ENCODE data around the gene NEK7. TPM values are rescaled to one million over a fixed set of nuclear protein-coding genes. Genes with fewer than 3 reads are reported as not detected.

NEK7 gene
- total RNA-seq, 4 donors from 2014 or later: 95.7 to 145 (median 132) TPM

- no peak for TF ChIP-seq POLR2A (IDR thresholded peaks at IDR 0.05)
- no peak for TF ChIP-seq CTCF (IDR thresholded peaks at IDR 0.05)
- Histone ChIP-seq H3K9me3 (no peaks in the 10 kb centered on the region), H3K27ac (no peak overlapping the region), H3K4me1 (no peaks in the 10 kb centered on the region), H3K27me3 (no peaks in the 10 kb centered on the region), H3K36me3 (no peaks in the 10 kb centered on the region), H3K4me3 (no peak overlapping the region)
- intact Hi-C loops (cut with DNase I; ENCODE audit: low total_unique reads): no loop called here
- DNase-seq: no peak
Measured at GRCh38 chr1:198270273-198270828, 113.6 kb downstream of the NEK7 start.

- Histone ChIP-seq H3K4me3 (no peak overlapping the region), H3K36me3 (no peaks in the 10 kb centered on the region), H3K27me3 (no peaks in the 10 kb centered on the region), H3K9me3 (no peaks in the 10 kb centered on the region), H3K27ac (no peak overlapping the region), H3K4me1 (no peaks in the 10 kb centered on the region)
- intact Hi-C loops (cut with DNase I; ENCODE audit: low total_unique reads): no loop called here
- no peak for DNase-seq
- no peak for TF ChIP-seq CTCF (IDR thresholded peaks at IDR 0.05)
Measured at GRCh38 chr1:198271467-198271866, 114.7 kb downstream of the NEK7 start.

- intact Hi-C loops (cut with DNase I; ENCODE audit: low total_unique reads): no loop called here
- H3K9me3 ChIP-seq: no peaks in the 10 kb centered on the region
- no peaks in the 10 kb centered on the region for H3K27me3 ChIP-seq
- no peaks in the 10 kb centered on the region for H3K4me1 ChIP-seq
- no peaks in the 10 kb centered on the region for H3K36me3 ChIP-seq
- H3K27ac ChIP-seq: no peak overlapping the region
- DNase-seq: no peak
- TF ChIP-seq CTCF (IDR thresholded peaks at IDR 0.05) (no peak), POLR2A (IDR thresholded peaks at IDR 0.05) (no peak)
- H3K4me3 ChIP-seq: no peak overlapping the region
Measured at GRCh38 chr1:198272492-198272891, 115.7 kb downstream of the NEK7 start.

- Histone ChIP-seq H3K9me3 (no peaks in the 10 kb centered on the region), H3K4me1 (no peaks in the 10 kb centered on the region), H3K4me3 (no peak overlapping the region), H3K27me3 (no peaks in the 10 kb centered on the region), H3K27ac (no peak overlapping the region), H3K36me3 (no peaks in the 10 kb centered on the region)
- TF ChIP-seq POLR2A (IDR thresholded peaks at IDR 0.05) (no peak), CTCF (IDR thresholded peaks at IDR 0.05) (no peak)
- intact Hi-C loops (cut with DNase I; ENCODE audit: low total_unique reads): no loop called here
- DNase-seq: no peak
Measured at GRCh38 chr1:198273748-198274295, 117.0 kb downstream of the NEK7 start.

GRCh38 chr1:198275597-198275996 lies 118.8 kb downstream of the NEK7 start:
- H3K4me1 ChIP-seq: no peaks in the 10 kb centered on the region
- TF ChIP-seq POLR2A (IDR thresholded peaks at IDR 0.05) (no peak), CTCF (IDR thresholded peaks at IDR 0.05) (no peak)
- no peak for DNase-seq
- no peak overlapping the region for H3K4me3 ChIP-seq
- H3K9me3 ChIP-seq: no peaks in the 10 kb centered on the region
- intact Hi-C loops (cut with DNase I; ENCODE audit: low total_unique reads): no loop called here
- H3K27ac ChIP-seq: no peak overlapping the region
- no peaks in the 10 kb centered on the region for H3K36me3 ChIP-seq
- no peaks in the 10 kb centered on the region for H3K27me3 ChIP-seq

All from uterus (tissue), 4 donors.